H4 (cell line): ENCODE results near the gene ZFP82. TPM values are rescaled to one million over a fixed set of nuclear protein-coding genes. Genes with fewer than 3 reads are reported as not detected.

Experiments used
- DNase-seq: peaks from one replicate; pipeline ENCODE4 v3.0.0-alpha.2; 2015; ENCODE audit warnings: low spot score
- total RNA-seq: library from RNA; depleted of rRNA; stranded (reverse); fragments of >200 nt; shearing (Covaris generic); gene quantifications from 2 replicates; pipeline ENCODE4 v1.2.3, GENCODE V29; 2014; rRNA removed

Gene ZFP82
- total RNA-seq, 1 experiment from 2014 or later: 3.7 TPM

GRCh38 chr19:36373638-36374156 is 44.7 kb downstream of the ZFP82 start:
- DNase-seq: no peak

GRCh38 chr19:36371886-36372285 is 46.6 kb downstream of the ZFP82 start:
- no peak for DNase-seq

GRCh38 chr19:36363845-36364244 is 54.6 kb downstream of the ZFP82 start:
- no peak for DNase-seq

Other genes with a start within 250 kb of the ZFP82 start
- 1.4 and 3.8 TPM in 2 replicates for gene ZNF565, start 204.0 kb downstream of the ZFP82 start, total RNA-seq
- gene ZNF146, start 203.5 kb downstream of the ZFP82 start, total RNA-seq: 111 and 163 TPM in 2 replicates
- gene ZFP14, start 39.4 kb downstream of the ZFP82 start, total RNA-seq: 1.5 and 2.2 TPM in 2 replicates
- gene ZNF566, start 70.9 kb upstream of the ZFP82 start, total RNA-seq: 7.3 and 11.9 TPM in 2 replicates
- 9.3 and 13.2 TPM in 2 replicates for gene ZNF260, start 109.6 kb upstream of the ZFP82 start, total RNA-seq
- gene ZNF529, start 154.6 kb upstream of the ZFP82 start, total RNA-seq: 2.7 and 3.7 TPM in 2 replicates
- 0.06 and 0.21 TPM in 2 replicates for gene ZNF382, start 186.7 kb upstream of the ZFP82 start, total RNA-seq
- gene ZNF461, start 248.2 kb upstream of the ZFP82 start, total RNA-seq: 6.7 and 10.1 TPM in 2 replicates